Right kidney (tissue), 1 donor: Measurements from ENCODE around the gene PEAR1.

Experiments used
- DNase-seq: peaks from one replicate; pipeline ENCODE4 v3.0.0-alpha.2; 2016

Gene PEAR1

GRCh38 chr1:156860113-156860627 lies 33.3 kb upstream of the PEAR1 start:
- peak; percentile 82 for DNase-seq

- DNase-seq: peak; percentile 59
These were observed 32.7 kb upstream of the PEAR1 start, which contains the start of gene NTRK1 for GRCh38 chr1:156860628-156861423. Gene NTRK1, plus strand, starts transcription at chr1:156860865. Its CDS starts 70 bp downstream, at chr1:156860935.

- DNase-seq: no peak
These were observed 30.9 kb upstream of the PEAR1 start for GRCh38 chr1:156862584-156862983.

GRCh38 chr1:156862997-156863599 lies 30.4 kb upstream of the PEAR1 start:
- DNase-seq: no peak

GRCh38 chr1:156863631-156864030 lies 29.9 kb upstream of the PEAR1 start:
- no peak for DNase-seq

GRCh38 chr1:156864796-156865195 lies 28.7 kb upstream of the PEAR1 start:
- DNase-seq: no peak

GRCh38 chr1:156865258-156865657 lies 28.3 kb upstream of the PEAR1 start:
- DNase-seq: no peak

GRCh38 chr1:156865865-156866248 lies 27.7 kb upstream of the PEAR1 start:
- no peak for DNase-seq

GRCh38 chr1:156866249-156866909 lies 27.1 kb upstream of the PEAR1 start:
- DNase-seq: no peak

GRCh38 chr1:156868341-156868740 lies 25.2 kb upstream of the PEAR1 start:
- no peak for DNase-seq

GRCh38 chr1:156869455-156869854 lies 24.1 kb upstream of the PEAR1 start:
- DNase-seq: no peak

GRCh38 chr1:156873659-156874058 lies 19.9 kb upstream of the PEAR1 start:
- DNase-seq: no peak

- no peak for DNase-seq
These were observed 19.4 kb upstream of the PEAR1 start for GRCh38 chr1:156874142-156874541.

- no peak for DNase-seq
These were observed 18.8 kb upstream of the PEAR1 start for GRCh38 chr1:156874572-156875340.

- no peak for DNase-seq
These were observed 18.2 kb upstream of the PEAR1 start for GRCh38 chr1:156875341-156875615.

- no peak for DNase-seq
These were observed 17.2 kb upstream of the PEAR1 start for GRCh38 chr1:156876281-156876680.

GRCh38 chr1:156877433-156878170 lies 15.9 kb upstream of the PEAR1 start:
- no peak for DNase-seq

GRCh38 chr1:156879876-156880275 lies 13.6 kb upstream of the PEAR1 start:
- DNase-seq: no peak

- DNase-seq: no peak
These were observed 13.0 kb upstream of the PEAR1 start for GRCh38 chr1:156880473-156880872.

- no peak for DNase-seq
These were observed 12.4 kb upstream of the PEAR1 start for GRCh38 chr1:156881101-156881500.

GRCh38 chr1:156881663-156882062 lies 11.9 kb upstream of the PEAR1 start:
- DNase-seq: no peak

- no peak for DNase-seq
These were observed 11.0 kb upstream of the PEAR1 start for GRCh38 chr1:156882543-156882942.
